ENCODE data around the gene SLC27A3. TPM values are rescaled to one million over a fixed set of nuclear protein-coding genes. Genes with fewer than 3 reads are reported as not detected.

Gene SLC27A3
- total and polyA plus RNA-seq, 4 donors: 12.1 to 37.3 (median 28.7) TPM

DNA sequence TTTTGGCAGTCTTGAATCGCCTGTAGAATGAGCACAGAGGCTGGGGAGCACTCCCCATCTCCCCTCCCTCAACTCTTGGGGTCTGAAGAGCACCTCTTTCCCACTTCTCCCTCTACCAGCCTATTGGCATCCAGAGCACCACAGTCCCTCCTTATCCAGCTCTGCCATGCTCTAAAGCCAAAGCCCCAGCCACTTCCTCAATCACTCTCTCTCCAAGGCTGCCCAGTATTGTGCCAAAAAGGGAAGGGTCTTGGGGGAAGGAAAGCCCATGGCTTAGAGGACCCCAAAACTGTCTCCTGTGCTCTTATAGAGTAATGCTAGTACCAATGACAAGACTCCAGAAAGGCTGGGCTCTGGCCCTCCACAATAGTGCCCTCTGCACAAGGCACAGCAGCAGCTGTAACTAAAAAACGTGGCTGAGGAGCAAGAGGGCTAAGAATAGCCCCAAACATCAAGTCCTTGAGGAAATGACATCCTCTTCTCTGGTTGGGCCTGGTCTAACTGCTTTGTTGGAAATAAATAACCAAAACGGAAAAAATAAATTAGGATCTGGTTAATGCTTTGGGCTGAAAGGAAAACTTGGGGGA, 28.4 kb downstream of the SLC27A3 start:
- no peaks in the 10 kb centered on the region for H3K9me3 ChIP-seq (ENCODE audit: control insufficient read depth, insufficient read depth, low read length)
- no peak for DNase-seq (ENCODE audit: low read depth in 4 of 6, low spot score in 6 of 6)
- peaks cover 49% of the 10 kb centered on the region for H3K36me3 ChIP-seq (ENCODE audit: control insufficient read depth, insufficient read depth, low read length)
- 79% methylated on average over 2 of the region's 3 CpGs for WGBS (ENCODE audit: insufficient coverage)
- no peak overlapping the region for H3K27ac ChIP-seq (ENCODE audit: low read depth, low read length)
- no peak overlapping the region for H3K4me3 ChIP-seq (ENCODE audit: low read depth, low read length)
- no peaks in the 10 kb centered on the region for H3K4me1 ChIP-seq (ENCODE audit: control insufficient read depth, insufficient read depth, low read length)
- H3K27me3 ChIP-seq (ENCODE audit: control insufficient read depth, insufficient read depth, low read length): no peaks in the 10 kb centered on the region

DNA sequence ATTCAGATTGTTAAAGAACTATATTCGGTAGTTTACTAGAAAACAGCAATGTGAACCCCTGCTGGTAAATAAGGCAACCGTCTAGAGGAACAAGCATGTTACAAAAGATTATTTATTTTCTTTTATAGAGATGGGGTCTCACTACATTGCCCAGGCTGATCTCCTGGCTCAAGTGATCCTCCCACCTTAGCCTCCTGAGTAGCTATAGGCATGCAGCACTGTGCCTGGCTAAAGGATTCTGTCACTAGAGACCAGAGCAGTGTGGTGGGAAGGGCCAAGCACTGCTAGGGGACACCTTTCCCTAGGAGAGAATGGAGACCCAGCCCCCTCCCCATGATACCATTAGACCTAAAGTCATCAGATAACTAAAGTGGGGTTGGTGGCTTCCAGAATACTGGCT, 28.9 kb downstream of the SLC27A3 start:
- DNase-seq (ENCODE audit: low read depth in 4 of 6, low spot score in 6 of 6): no peak
- Histone ChIP-seq H3K4me1 (ENCODE audit: control insufficient read depth, insufficient read depth, low read length) (no peaks in the 10 kb centered on the region), H3K27me3 (ENCODE audit: control insufficient read depth, insufficient read depth, low read length) (no peaks in the 10 kb centered on the region), H3K27ac (ENCODE audit: low read depth, low read length) (no peak overlapping the region), H3K9me3 (ENCODE audit: control insufficient read depth, insufficient read depth, low read length) (no peaks in the 10 kb centered on the region), H3K36me3 (ENCODE audit: control insufficient read depth, insufficient read depth, low read length) (peaks cover 50% of the 10 kb centered on the region), H3K4me3 (ENCODE audit: low read depth, low read length) (no peak overlapping the region)
- WGBS (ENCODE audit: insufficient coverage): no CpG with 5 or more reads among the region's 2 CpGs

DNA sequence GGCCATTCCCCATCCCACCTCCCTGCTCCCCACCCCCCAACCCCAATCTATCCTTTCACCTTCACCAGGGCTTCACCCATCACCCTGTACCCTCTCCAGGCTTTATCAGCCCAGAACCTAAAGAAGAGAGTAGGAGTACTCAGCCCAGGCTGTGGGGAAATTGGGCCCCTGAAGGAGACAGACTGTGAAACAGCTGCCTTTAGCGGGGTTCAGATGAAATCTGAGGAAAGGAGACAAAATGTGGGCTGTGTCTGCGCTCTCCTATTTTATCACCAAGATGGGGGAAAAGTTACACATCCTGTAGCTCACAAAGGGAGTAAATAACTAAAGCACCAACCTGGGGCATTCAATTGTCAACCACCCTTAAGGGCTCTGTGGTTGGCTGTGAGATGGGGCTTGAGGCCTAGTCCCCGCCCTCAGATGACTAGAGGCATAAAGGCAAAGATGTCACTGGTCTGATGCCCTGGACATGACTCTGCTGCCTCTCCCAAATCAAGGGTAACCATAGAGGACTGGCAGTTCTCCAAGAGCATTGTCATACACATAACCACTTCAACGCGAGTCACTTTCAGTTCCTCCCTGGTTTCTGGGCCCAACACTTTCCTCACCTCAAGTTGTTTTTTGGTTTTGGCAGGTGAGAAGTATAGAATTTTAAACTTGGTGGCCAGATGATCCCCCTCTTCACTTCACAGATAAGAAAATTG, 30.0 kb downstream of the SLC27A3 start:
- H3K9me3 ChIP-seq (ENCODE audit: control insufficient read depth, insufficient read depth, low read length): no peaks in the 10 kb centered on the region
- H3K27ac ChIP-seq (ENCODE audit: low read depth, low read length): no peak overlapping the region
- WGBS (ENCODE audit: insufficient coverage): 86% methylated on average over 1 of the region's 5 CpGs
- H3K4me3 ChIP-seq (ENCODE audit: low read depth, low read length): no peak overlapping the region
- DNase-seq (ENCODE audit: low read depth in 4 of 6, low spot score in 6 of 6): no peak
- H3K27me3 ChIP-seq (ENCODE audit: control insufficient read depth, insufficient read depth, low read length): no peaks in the 10 kb centered on the region
- peaks cover 48% of the 10 kb centered on the region for H3K36me3 ChIP-seq (ENCODE audit: control insufficient read depth, insufficient read depth, low read length)
- no peaks in the 10 kb centered on the region for H3K4me1 ChIP-seq (ENCODE audit: control insufficient read depth, insufficient read depth, low read length)

DNA sequence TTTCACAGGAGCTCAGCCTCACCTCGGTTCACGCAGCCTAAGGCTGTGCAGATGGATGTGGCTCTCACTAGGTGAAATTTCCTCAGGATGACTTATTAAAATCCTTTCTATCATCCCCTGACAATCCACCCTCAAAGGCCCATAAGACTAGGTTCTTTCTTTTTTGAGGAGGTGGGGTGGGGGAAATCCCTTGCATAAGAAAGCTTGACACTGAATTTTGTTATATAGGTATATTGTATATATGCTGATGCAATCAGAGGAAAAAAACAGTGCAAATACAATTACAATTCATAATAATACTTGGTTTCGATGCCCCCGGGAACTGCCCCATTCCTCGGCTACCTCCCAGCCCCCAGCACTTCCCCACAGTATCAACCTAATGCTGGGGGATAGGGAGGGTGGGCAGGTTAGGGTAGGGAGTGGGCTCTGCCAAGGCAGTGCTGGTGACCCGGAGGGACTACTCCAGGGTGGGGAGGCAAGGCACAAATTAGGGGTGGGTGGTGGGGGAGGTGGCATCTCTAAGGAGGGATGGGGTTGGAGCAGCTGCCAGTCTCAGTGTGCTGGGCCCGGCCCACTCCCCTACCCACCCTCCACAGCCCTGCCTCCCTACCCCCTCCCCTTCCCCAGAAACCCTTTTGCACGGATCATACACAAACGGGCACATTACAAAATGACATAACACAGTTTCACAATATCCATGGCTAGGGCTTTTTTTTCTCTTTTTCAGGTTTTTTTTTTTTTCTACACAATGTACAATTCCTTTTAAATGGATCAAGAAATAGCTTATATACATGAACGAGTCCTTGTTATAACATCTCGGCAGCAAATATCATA, 30.9 kb downstream of the SLC27A3 start:
- WGBS (ENCODE audit: insufficient coverage): no CpG with 5 or more reads among the region's 11 CpGs
- Histone ChIP-seq H3K9me3 (ENCODE audit: control insufficient read depth, insufficient read depth, low read length) (no peaks in the 10 kb centered on the region), H3K36me3 (ENCODE audit: control insufficient read depth, insufficient read depth, low read length) (peaks cover 48% of the 10 kb centered on the region), H3K4me3 (ENCODE audit: low read depth, low read length) (no peak overlapping the region), H3K27ac (ENCODE audit: low read depth, low read length) (no peak overlapping the region), H3K4me1 (ENCODE audit: control insufficient read depth, insufficient read depth, low read length) (no peaks in the 10 kb centered on the region), H3K27me3 (ENCODE audit: control insufficient read depth, insufficient read depth, low read length) (no peaks in the 10 kb centered on the region)
- DNase-seq (ENCODE audit: low read depth in 4 of 6, low spot score in 6 of 6): no peak

DNA sequence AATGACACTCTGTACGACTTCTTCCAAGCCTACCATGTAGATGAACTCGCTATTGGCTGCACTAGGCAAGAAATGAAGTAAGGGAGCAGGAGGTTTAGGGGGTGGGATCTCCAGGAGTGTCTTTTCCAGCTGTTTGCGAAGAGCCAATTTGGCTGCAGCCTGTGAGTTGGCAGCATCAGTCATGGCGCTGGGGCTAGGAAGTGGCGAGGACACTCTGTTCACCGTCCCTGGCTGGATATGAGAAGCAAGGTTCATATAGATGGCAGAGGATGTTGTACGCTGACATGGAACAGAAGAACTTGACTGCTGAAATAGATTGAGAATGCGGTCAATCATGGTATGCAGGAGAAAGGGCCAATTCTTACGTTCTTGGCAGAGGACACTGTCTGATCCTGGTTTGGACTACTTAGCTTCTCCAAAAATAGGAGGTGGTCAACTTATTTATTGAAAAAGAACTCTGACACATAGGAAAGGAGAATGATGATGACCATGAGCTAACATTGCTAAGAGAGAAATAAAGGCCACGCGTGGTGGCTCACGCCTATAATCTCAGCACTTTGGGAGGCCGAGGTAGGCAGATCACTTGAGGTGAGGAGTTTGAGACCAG, 41.2 kb downstream of the SLC27A3 start:
- H3K4me1 ChIP-seq (ENCODE audit: control insufficient read depth, insufficient read depth, low read length): peaks cover under 1% of the 10 kb centered on the region
- H3K27me3 ChIP-seq (ENCODE audit: control insufficient read depth, insufficient read depth, low read length): no peaks in the 10 kb centered on the region
- no peak overlapping the region for H3K4me3 ChIP-seq (ENCODE audit: low read depth, low read length)
- H3K36me3 ChIP-seq (ENCODE audit: control insufficient read depth, insufficient read depth, low read length): peaks cover 61% of the 10 kb centered on the region
- no peak for DNase-seq (ENCODE audit: low read depth in 4 of 6, low spot score in 6 of 6)
- 97% methylated on average over 11 of the region's 13 CpGs for WGBS (ENCODE audit: insufficient coverage)
- H3K9me3 ChIP-seq (ENCODE audit: control insufficient read depth, insufficient read depth, low read length): no peaks in the 10 kb centered on the region
- no peak overlapping the region for H3K27ac ChIP-seq (ENCODE audit: low read depth, low read length)

DNA sequence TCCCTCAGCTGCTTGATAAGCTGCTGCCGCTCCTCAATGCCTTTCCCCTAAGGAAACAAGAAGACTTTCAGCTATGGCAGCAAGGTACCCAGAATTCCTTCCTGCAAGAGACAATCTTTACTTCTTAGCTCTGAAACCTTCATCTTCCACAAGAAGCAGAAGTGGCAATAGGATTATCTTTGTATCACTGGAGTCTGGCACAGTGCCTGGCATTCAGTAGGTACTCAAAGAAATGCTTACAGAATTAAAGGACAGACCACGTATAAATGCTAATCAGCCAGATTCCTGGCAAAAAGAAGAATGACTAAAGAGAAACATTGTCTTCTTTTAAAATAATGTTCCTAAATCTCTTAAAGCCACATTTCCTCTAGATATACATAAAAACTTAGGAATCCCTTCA, 43.7 kb downstream of the SLC27A3 start:
- peaks cover 41% of the 10 kb centered on the region for H3K36me3 ChIP-seq (ENCODE audit: control insufficient read depth, insufficient read depth, low read length)
- no CpG with 5 or more reads among the region's 2 CpGs for WGBS (ENCODE audit: insufficient coverage)
- no peak overlapping the region for H3K27ac ChIP-seq (ENCODE audit: low read depth, low read length)

DNA sequence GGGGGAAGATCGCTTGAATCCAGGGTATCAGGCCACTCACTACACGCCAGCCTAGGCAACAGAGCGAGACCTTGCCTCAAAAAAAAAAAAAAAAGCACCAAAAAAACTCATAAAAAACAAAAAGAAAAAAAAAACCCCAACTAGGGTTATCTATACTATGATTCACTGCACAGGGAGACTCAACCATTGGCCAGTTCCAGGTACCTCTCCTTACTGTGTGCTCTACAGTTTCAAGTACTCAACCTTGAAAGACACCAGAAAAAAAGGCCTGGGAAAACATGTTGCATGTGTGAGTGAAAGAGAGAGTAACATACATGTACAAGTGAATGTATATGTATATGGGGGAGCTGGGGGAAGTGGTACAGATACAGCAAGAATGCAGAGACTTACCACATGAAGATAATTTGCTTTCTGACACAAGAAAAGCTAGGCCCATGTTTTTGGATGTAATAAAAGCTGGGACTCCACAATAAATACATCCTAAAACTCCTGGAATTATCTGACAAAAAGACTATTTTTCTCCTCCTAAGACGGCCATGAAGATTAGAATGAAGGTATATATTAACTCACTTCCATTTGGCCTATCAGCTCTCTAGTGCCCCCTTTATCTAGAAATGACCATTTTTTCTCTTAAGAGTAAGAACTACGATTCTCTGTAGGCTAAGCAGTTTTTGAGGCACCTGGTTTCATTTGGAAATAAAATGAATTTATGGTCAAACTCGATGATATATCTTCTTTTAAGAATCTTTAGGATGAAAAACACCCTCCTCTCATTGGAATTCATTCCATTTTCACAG, 52.2 kb downstream of the SLC27A3 start:
- Histone ChIP-seq H3K4me1 (ENCODE audit: control insufficient read depth, insufficient read depth, low read length) (no peaks in the 10 kb centered on the region), H3K4me3 (ENCODE audit: low read depth, low read length) (no peak overlapping the region), H3K27ac (ENCODE audit: low read depth, low read length) (no peak overlapping the region), H3K27me3 (ENCODE audit: control insufficient read depth, insufficient read depth, low read length) (no peaks in the 10 kb centered on the region), H3K36me3 (ENCODE audit: control insufficient read depth, insufficient read depth, low read length) (peaks cover 27% of the 10 kb centered on the region), H3K9me3 (ENCODE audit: control insufficient read depth, insufficient read depth, low read length) (no peaks in the 10 kb centered on the region)
- no peak for DNase-seq (ENCODE audit: low read depth in 4 of 6, low spot score in 6 of 6)
- no CpG with 5 or more reads among the region's 6 CpGs for WGBS (ENCODE audit: insufficient coverage)

More for the DNA sequence above, 43.7 kb downstream of the SLC27A3 start:
- DNase-seq (ENCODE audit: low read depth in 4 of 6, low spot score in 6 of 6): no peak
- Histone ChIP-seq H3K4me3 (ENCODE audit: low read depth, low read length) (no peak overlapping the region), H3K4me1 (ENCODE audit: control insufficient read depth, insufficient read depth, low read length) (peaks cover 4% of the 10 kb centered on the region), H3K9me3 (ENCODE audit: control insufficient read depth, insufficient read depth, low read length) (no peaks in the 10 kb centered on the region), H3K27me3 (ENCODE audit: control insufficient read depth, insufficient read depth, low read length) (no peaks in the 10 kb centered on the region)
